Right atrium auricular region (tissue), 2 donors: ENCODE results near the gene PHF3. TPM values are rescaled to one million over a fixed set of nuclear protein-coding genes. Genes with fewer than 3 reads are reported as not detected.
"Not testable (repeated sequence)": the region's sequence is repeated elsewhere in the genome, so short reads cannot be mapped to it uniquely, and the experiment has no call there.

Source experiments
- DNase-seq: peaks from one replicate; pipeline ENCODE4 v3.0.0-alpha.2; 2019; ENCODE audit warnings: low spot score
- H3K27ac ChIP-seq, 2 donors: fragments of 200-600 bp; sonication (generic); 1 replicate in 1 of 2; 2 replicates in 1 of 2; pipeline ENCODE4 v1.5.1; 2016 to 2019
- H3K27me3 ChIP-seq, 2 donors: fragments of 200-600 bp; sonication (generic); one replicate each; pipeline versions ENCODE4 v1.5.1 to v1.6.0; 2017 to 2019
- H3K36me3 ChIP-seq: fragments of 200-600 bp; sonication (generic); one replicate; pipeline ENCODE4 v1.5.1; 2016
- H3K4me1 ChIP-seq, 2 donors: fragments of 200-600 bp; sonication (generic); one replicate each; pipeline versions ENCODE4 v1.5.1 to v1.6.0; 2017 to 2019
- H3K4me3 ChIP-seq, 2 donors: fragments of 200-600 bp; sonication (generic); 1 replicate in 1 of 2; 2 replicates in 1 of 2; pipeline ENCODE4 v1.5.1; 2017 to 2019; ENCODE audit warnings: mild to moderate bottlenecking in 1 of 2, moderate library complexity in 1 of 2
- H3K9me3 ChIP-seq, 2 donors: fragments of 200-600 bp; sonication (generic); one replicate each; pipeline ENCODE4 v1.5.1; 2019
- total RNA-seq, 2 donors: library from RNA; depleted of rRNA; stranded (reverse); fragments of >200 nt; gene quantifications; one replicate each; pipeline ENCODE4 v1.1.0, GENCODE V29; 2016
- TF ChIP-seq, protein P1 (sequence below), 2 donors: fragments of 200-600 bp; sonication (generic); IDR thresholded peaks; one replicate each; pipeline ENCODE4 v1.5.1; 2019; ENCODE audit warnings: antibody characterized with exemption in 2 of 2

The PHF3 gene
- total RNA-seq, 2 donors from 2014 or later: 32.0 to 34.6 TPM

DNA sequence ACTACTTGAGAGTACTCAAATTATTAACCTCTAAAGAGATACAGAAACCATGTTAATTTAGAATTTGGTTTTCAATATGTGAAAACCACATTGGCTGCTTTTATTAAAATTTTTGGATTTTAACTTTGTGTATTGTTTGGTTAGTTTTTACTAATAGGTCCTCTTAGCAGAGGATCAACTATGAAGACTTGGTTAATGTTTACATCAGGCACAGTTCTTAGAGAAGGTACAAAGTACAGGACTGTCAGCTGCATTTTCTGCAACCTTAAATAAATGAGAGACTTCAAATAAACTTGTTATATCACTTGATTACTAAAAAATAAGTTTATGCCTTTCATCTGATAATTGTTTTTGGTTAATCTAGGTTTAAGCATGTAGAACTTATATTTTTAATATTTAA, 89.1 kb downstream of the PHF3 start:
- H3K27me3 ChIP-seq: no peaks in the 10 kb centered on the region
- H3K36me3 ChIP-seq: no peaks in the 10 kb centered on the region
- H3K27ac ChIP-seq: no peak overlapping the region
- no peak for DNase-seq
- no peaks in the 10 kb centered on the region for H3K9me3 ChIP-seq
- H3K4me1 ChIP-seq: no peaks in the 10 kb centered on the region
- TF ChIP-seq, protein P1, sequence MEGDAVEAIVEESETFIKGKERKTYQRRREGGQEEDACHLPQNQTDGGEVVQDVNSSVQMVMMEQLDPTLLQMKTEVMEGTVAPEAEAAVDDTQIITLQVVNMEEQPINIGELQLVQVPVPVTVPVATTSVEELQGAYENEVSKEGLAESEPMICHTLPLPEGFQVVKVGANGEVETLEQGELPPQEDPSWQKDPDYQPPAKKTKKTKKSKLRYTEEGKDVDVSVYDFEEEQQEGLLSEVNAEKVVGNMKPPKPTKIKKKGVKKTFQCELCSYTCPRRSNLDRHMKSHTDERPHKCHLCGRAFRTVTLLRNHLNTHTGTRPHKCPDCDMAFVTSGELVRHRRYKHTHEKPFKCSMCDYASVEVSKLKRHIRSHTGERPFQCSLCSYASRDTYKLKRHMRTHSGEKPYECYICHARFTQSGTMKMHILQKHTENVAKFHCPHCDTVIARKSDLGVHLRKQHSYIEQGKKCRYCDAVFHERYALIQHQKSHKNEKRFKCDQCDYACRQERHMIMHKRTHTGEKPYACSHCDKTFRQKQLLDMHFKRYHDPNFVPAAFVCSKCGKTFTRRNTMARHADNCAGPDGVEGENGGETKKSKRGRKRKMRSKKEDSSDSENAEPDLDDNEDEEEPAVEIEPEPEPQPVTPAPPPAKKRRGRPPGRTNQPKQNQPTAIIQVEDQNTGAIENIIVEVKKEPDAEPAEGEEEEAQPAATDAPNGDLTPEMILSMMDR (IDR thresholded peaks at IDR 0.05): no peak
- no peak overlapping the region for H3K4me3 ChIP-seq

DNA sequence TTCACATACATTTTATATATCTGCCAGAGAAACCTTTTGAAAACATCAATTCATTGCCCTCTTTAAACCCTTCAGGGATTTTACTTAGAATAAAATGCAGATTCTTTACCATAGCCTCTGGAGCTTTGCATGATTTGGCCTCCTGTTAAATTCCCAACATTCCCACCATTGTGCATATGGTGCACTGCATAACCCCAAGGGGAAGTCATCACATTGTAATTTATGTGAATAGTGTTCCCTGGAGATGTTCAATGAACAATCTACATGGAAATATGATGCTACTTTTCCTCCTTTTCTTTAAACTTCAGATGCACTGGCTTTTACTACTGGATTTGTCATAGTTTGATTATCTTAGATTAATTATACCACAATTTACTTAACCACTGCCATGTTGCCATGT, 94.7 kb downstream of the PHF3 start:
- Histone ChIP-seq H3K27ac (no peak overlapping the region), H3K27me3 (no peaks in the 10 kb centered on the region), H3K4me3 (no peak overlapping the region), H3K36me3 (no peaks in the 10 kb centered on the region), H3K9me3 (no peaks in the 10 kb centered on the region), H3K4me1 (no peaks in the 10 kb centered on the region)
- TF ChIP-seq, protein P1 (IDR thresholded peaks at IDR 0.05): no peak
- no peak for DNase-seq

DNA sequence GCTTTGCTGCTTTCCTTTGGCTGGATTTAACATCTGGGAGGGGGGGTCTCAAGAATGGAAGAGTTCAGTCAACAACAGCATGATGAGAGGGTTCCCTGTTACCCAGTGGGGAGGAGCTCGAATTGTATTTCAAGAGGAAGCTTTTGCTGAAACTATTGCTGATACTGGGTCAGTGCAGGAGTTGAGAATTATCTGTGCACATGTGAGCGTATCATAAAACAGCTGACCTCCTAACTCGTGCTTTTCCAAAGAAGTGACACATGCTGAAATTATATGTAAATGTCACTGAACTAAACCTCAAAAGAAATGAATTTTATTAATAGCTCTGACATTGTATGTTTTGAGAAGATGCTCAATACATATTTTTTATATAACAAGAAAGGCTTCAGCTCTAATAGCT, 96.3 kb downstream of the PHF3 start:
- Histone ChIP-seq H3K36me3 (no peaks in the 10 kb centered on the region), H3K4me1 (no peaks in the 10 kb centered on the region)

DNA sequence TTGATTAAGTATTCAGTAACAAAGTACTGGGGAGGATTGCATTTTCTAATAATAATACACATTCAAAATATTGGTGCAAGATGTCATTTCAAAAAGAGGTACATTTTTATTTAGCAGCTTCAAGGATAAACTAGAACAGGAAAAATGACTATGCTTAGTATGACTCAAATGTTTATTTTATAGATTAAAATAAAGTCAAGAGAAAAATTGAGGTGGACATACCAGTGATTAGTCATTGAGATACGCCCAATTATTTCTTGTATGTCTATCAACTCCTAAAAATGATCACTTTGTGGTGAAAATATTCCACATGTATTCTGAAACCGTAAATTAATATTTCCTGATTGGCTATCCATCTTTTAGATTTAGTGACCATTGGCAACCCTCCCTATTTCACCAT, 96.7 kb downstream of the PHF3 start:
- Histone ChIP-seq H3K36me3 (no peaks in the 10 kb centered on the region), H3K27ac (no peak overlapping the region), H3K4me3 (no peak overlapping the region), H3K27me3 (no peaks in the 10 kb centered on the region), H3K9me3 (no peaks in the 10 kb centered on the region), H3K4me1 (no peaks in the 10 kb centered on the region)
- TF ChIP-seq, protein P1 (IDR thresholded peaks at IDR 0.05): no peak
- DNase-seq: no peak

More for the DNA sequence above, 96.3 kb downstream of the PHF3 start:
- TF ChIP-seq, protein P1 (IDR thresholded peaks at IDR 0.05): no peak
- no peaks in the 10 kb centered on the region for H3K27me3 ChIP-seq
- no peak overlapping the region for H3K27ac ChIP-seq
- no peak for DNase-seq
- H3K4me3 ChIP-seq: no peak overlapping the region
- no peaks in the 10 kb centered on the region for H3K9me3 ChIP-seq

DNA sequence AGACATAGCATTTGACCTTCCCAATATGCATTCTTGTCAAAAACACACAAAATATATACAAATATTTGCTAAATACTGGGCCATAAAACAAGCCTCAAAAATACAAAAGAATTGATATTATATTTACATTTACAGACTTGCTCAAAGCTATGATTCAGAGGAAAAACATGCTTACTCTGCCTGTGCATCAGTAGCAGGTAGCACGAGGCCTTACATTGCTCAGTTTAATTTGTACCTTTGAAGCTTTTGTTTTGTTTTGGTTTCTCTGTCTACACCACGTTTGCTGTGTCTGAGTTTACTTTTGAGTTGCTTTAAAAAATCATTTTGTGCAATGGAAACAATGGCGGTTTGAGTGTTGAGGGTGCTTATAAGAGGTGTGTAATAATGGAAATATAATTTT, 99.3 kb downstream of the PHF3 start:
- TF ChIP-seq, protein P1 (IDR thresholded peaks at IDR 0.05): no peak
- no peak overlapping the region for H3K27ac ChIP-seq

DNA sequence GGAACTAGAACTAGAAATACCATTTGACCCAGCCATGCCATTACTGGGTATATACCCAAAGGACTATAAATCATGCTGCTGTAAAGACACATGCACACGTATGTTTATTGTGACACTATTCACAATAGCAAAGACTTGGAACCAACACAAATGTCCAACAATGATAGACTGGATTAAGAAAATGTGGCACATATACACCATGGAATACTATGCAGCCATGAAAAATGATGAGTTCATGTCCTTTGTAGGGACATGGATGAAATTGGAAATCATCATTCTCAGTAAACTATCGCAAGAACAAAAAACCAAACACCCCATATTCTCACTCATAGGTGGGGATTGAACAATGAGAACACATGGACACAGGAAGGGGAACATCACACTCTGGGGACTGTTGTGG, 102.6 kb downstream of the PHF3 start:
- not testable (repeated sequence) for H3K4me1 ChIP-seq, H3K36me3 ChIP-seq, H3K9me3 ChIP-seq, H3K27me3 ChIP-seq, H3K27ac ChIP-seq, DNase-seq, H3K4me3 ChIP-seq

More for the DNA sequence above, 99.3 kb downstream of the PHF3 start:
- H3K36me3 ChIP-seq: no peaks in the 10 kb centered on the region
- no peaks in the 10 kb centered on the region for H3K27me3 ChIP-seq
- no peaks in the 10 kb centered on the region for H3K4me1 ChIP-seq
- no peak for DNase-seq
- H3K9me3 ChIP-seq: no peaks in the 10 kb centered on the region
- H3K4me3 ChIP-seq: no peak overlapping the region
